Eye (tissue), 1 donor: ENCODE measurements around the gene DNAH6.

Experiments
- DNase-seq: peaks from one replicate; pipeline ENCODE4 v3.0.0-alpha.2; 2015

The DNAH6 gene

DNA sequence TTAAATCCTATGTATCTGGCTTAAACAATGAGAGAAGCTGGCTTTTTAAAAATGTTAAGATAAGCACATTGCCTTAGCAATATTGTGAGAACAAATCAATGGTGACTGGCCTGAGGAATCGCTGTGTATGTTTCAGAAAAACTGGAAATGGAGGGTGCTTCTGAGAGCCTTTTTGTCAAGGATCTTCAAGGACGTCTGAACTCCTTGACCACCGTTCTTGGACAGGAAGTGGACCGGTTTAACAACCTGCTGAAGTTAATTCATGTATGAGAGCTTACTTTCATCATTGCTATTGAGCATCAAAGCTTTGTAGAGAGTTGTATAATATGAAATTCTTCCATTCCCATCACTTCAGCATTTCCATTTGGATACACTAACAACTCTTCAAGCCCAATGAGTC lies 292.0 kb downstream of the DNAH6 start:
- DNase-seq = no peak

GRCh38 chr2:84811839-84812431 lies 295.6 kb downstream of the DNAH6 start:
- DNase-seq = no peak

DNA sequence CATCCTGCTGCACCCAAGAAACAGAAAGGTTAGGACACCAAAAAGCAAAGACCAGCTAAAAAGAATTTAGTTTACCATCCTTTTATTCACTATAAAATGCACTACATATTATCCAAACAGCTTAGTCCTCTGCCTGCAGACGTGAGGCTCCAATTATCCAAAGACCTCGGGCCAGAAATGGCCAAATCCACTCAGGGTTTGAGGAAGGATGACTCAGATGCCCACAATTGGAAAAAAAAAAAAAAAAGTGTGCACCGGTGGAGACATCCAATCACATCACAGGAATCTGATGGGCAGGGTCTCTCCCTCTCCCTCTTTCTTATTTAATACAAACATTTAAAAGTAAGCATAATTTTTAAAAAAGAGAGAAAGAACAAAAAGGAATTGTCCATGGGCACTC lies 298.8 kb downstream of the DNAH6 start:
- DNase-seq = no peak

DNA sequence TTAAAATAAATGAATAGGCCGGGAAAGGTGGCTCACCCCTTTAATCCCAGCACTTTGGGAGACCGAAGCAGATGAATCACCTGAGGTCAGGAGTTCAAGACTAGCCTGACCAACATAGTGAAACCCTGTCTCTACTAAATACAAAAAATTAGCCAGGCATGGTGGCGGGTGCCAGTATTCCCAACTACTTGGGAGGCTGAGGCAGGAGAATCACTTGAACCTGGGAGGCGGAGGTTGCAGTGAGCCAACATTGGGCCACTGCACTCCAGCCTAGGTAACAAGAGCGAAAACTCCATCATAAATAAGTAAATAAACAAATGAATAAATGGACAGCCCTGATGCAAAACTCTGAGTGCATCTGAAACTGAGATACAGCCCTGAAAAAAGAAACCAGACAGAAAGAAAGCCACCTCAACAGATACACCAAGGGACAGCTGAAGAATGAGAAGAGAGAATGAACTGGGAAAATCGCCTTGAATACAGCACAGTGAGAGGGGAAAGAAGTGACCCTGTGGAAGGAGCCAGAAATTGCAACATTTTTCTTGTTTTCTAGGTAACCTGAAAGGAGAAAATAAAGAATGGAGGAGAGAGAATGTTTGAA lies 300.2 kb downstream of the DNAH6 start:
- no peak for DNase-seq

GRCh38 chr2:84817239-84817655 lies 300.9 kb downstream of the DNAH6 start:
- DNase-seq = no peak

GRCh38 chr2:84821806-84822205 lies 305.5 kb downstream of the DNAH6 start:
- DNase-seq = no peak

GRCh38 chr2:84823229-84823628 lies 306.9 kb downstream of the DNAH6 start:
- DNase-seq = no peak

- no peak for DNase-seq
Measured at GRCh38 chr2:84823788-84824187, 307.5 kb downstream of the DNAH6 start.

DNA sequence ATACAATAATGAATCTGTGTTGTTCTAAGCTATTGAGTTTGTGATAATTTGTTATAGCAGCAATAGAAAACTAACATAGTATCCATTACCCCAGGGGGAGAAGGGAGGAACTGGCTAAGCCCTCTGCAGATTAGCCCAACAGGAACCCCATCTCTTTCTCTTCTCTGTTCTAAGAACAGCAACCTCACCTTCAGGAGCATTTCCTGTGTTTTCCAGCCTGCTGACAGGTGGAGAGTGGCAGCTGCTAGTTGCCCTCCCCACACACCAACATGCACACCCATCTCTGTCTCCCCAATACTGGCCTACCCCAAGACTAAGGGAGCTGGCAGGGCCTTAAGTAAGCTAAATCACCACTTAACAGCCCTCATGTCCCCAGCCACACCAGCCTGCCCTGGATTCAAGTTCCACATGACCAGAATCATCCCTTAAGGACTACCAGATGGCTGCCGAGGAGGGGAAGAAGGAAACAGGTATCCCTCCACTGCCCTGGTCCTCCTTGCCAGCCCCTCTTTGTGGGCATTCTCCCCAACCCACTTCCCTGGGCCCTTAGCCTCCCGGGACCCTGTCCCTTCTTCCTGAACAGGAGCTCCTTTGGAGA lies 311.8 kb downstream of the DNAH6 start:
- DNase-seq = no peak

DNA sequence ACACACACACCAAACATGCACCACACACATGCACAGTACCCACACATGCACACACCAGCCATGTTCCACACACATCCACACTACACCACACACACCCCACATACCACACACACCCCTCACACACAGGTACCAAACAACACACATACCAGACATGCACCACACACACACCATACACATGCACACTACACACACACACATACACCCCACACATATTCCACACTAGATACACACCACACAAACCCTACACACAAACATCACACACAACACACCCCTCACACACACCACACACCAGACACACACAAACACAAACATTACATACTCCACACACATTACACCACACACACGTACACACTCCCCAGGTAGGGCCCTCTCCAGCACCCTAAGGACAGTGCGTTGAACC lies 313.4 kb downstream of the DNAH6 start:
- no peak for DNase-seq

- DNase-seq = no peak
Measured at GRCh38 chr2:84830095-84830494, 313.8 kb downstream of the DNAH6 start.

- DNase-seq = no peak
Measured at GRCh38 chr2:84830758-84831500, 314.6 kb downstream of the DNAH6 start.

DNA sequence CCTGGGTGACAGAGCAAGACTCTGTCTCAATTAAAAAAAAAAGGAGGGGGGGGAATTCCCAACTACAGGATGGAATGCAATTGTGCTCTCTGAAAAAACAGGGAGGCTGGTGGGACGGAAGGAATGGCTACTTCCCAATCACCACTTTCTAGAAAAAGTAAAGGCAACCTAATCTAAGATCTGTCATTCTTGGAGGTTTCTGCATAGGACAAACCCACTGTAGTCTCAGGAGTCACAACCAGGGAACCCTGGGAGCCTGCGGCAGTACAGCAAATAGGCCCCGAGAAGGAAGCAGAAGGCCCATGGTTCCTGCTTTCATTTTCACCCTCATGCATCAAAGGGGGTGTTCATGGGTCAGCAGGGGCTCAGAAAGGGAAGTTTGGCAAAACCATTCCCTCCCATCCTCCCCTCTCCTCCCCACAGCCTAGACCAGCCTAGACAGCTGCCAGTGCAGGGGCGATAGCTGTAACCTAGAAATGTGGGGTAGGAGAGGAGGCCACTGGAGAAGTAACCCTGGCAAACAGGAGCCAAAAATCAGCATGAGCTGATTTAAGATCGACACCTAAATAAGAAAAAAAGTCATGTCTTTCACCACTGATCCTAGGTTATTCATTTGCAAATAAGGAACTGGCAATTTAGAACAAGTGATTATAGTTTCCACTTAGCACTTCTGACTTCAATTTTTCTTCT lies 316.6 kb downstream of the DNAH6 start:
- DNase-seq = no peak

- no peak for DNase-seq
Measured at GRCh38 chr2:84833481-84834150, 317.3 kb downstream of the DNAH6 start.

DNA sequence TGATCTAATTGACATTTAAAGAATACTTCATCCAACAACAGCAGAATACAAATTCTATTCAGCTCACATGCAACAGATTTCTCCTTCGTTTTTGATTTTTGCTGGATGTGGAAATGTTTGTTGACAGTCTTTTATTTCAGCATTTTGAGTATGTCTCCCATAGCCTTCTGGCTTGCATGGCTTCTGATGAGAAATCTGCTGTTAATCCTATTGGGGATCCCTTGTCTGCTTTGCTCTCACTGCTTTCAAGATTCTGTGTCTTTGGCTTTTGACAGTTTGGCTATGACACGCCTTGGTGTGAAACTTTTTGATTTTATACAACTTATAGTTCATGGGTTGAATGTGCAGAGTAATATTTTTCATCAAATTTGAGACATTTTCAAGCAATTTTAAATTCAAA lies 319.9 kb downstream of the DNAH6 start:
- DNase-seq = no peak

- no peak for DNase-seq
Measured at GRCh38 chr2:84838434-84839145, 322.3 kb downstream of the DNAH6 start.

DNA sequence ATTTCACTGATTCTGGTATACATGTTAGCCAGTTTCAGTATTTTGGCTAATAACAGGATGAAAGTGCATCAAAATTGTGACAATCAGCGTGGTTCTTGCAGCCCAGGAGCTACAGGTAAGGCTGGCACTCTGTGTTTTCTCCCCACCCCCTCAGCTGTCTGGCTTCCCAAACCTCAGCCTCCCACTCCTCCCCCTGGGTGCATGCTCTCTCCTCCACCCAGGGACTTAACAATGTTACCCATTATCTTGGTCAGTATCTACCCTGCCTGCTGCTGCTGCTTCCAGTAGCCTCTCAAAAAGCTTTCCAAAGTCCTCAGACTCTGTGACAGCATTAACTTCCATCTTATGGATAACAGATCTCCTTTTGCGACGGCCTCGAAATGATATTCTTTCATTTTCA lies 323.6 kb downstream of the DNAH6 start:
- no peak for DNase-seq

DNA sequence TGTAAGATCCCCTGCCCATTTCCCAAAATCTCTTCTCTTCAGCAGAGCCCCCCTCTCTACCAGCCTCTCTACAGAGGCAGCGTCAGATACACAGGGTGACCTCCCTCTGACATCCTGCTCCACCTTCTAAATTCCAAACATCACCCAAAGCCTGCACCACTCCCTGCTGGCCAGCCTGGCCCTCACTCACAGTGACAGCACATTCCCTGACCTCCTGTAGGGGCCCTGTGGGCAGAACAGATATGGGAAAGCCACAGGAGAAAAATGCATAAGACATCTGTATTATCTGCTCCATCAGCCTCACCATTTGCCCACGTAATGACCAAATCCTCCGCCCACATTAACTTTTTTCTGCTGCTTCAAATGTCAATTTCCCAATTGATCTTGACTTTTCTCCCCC lies 324.0 kb downstream of the DNAH6 start:
- no peak for DNase-seq

GRCh38 chr2:84841577-84841976 lies 325.3 kb downstream of the DNAH6 start:
- DNase-seq = no peak

GRCh38 chr2:84844141-84844540 lies 327.8 kb downstream of the DNAH6 start:
- DNase-seq = no peak

GRCh38 chr2:84846041-84846663 lies 329.9 kb downstream of the DNAH6 start:
- DNase-seq = no peak

GRCh38 chr2:84846741-84847142 lies 330.4 kb downstream of the DNAH6 start:
- DNase-seq = no peak
